ENCODE data around the gene TMEM132E. TPM values are rescaled to one million over a fixed set of nuclear protein-coding genes. Genes with fewer than 3 reads are reported as not detected.

TMEM132E gene
- total and polyA plus RNA-seq, 10 of the 15 experiments (the other 5 are each of a cell fraction or from before 2014, with no cell fraction given) = not detected

DNA sequence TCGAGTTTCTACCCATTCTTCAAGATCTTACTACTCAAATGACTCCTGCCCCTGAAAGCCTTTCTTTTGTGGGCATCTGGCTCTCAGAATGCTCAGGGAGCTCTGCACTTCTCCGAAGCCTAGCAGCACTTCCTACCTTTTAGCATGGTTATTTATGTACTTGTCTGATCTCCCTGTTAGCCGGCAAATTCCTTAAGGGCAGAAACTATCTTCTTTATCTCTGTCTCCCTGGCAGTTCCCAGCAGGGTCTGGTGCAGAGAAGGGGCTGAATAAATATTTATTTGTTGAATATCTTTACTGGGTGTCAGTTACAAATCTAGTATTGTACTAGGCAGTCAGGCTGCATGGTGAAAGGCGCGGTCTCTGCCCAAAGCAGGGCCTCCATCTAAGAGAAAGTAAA is 30.7 kb downstream of the TMEM132E start (continued):
- TF ChIP-seq, protein P1, sequence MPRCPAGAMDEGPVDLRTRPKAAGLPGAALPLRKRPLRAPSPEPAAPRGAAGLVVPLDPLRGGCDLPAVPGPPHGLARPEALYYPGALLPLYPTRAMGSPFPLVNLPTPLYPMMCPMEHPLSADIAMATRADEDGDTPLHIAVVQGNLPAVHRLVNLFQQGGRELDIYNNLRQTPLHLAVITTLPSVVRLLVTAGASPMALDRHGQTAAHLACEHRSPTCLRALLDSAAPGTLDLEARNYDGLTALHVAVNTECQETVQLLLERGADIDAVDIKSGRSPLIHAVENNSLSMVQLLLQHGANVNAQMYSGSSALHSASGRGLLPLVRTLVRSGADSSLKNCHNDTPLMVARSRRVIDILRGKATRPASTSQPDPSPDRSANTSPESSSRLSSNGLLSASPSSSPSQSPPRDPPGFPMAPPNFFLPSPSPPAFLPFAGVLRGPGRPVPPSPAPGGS (IDR thresholded peaks at IDR 0.05; ENCODE audit: borderline replicate concordance, insufficient read depth, low read depth, low read length, poor library complexity, severe bottlenecking) = no peak
- TF ChIP-seq JUND (IDR thresholded peaks at IDR 0.05; ENCODE audit: low read depth, low read length) (no peak), CBX3 (IDR thresholded peaks at IDR 0.05; ENCODE audit: borderline replicate concordance, low read depth) (no peak)

- ChIA-PET SMC1A (ENCODE audit: uncharacterized antibody, unreplicated experiment) (no interaction called here), RAD21 (ENCODE audit: unreplicated experiment) (no interaction called here), POLR2A (no interaction called here), CTCF (interaction anchor here (0.6 kb wide), 1 partner anchor 508 kb away, joined by 3 read pairs; no protein-coding TSS in a partner anchor)
- H2AFZ ChIP-seq (ENCODE audit: control insufficient read depth, low read depth, low read length) = no peak overlapping the region
- BruUV-seq (replicated peaks) = no TSS peak
- H3K79me2 ChIP-seq (ENCODE audit: control insufficient read depth, insufficient read depth, low read length) = no peaks in the 10 kb centered on the region
- H3K4me3 ChIP-seq = no peak overlapping the region
- H4K20me1 ChIP-seq (ENCODE audit: control insufficient read depth, insufficient read depth) = no peaks in the 10 kb centered on the region
- ATAC-seq = no peak
- DNase-seq (ENCODE audit: low read depth, low spot score) = no peak
- no peak overlapping the region for H3K9ac ChIP-seq (ENCODE audit: control insufficient read depth, insufficient read depth, low read length)
- in situ Hi-C loops (cut with MboI) = no loop called here
- no peak overlapping the region for H3K4me2 ChIP-seq (ENCODE audit: control insufficient read depth, insufficient read depth)
- intact Hi-C loops (cut with micrococcal nuclease; ENCODE audit: unreplicated experiment) = no loop called here
- no peaks in the 10 kb centered on the region for H3K4me1 ChIP-seq (ENCODE audit: control insufficient read depth, insufficient read depth, low read length)
- FAIRE-seq = no peak
- H3K9me3 ChIP-seq (replicated peaks; ENCODE audit: control insufficient read depth, insufficient read depth, low read length) = no peaks in the 10 kb centered on the region
- H3K27ac ChIP-seq (ENCODE audit: control insufficient read depth, insufficient read depth) = no peak overlapping the region
- H3K27me3 ChIP-seq (replicated peaks in 1 of 2; ENCODE audit: control insufficient read depth in 2 of 2, insufficient read depth in 2 of 2, low read length in 1 of 2) = peaks cover 0 to 2% of the 10 kb centered on the region in 2 experiments; a peak in 2 of 4 replicates
- 0% methylated on average over 6 of the region's 6 CpGs for WGBS (ENCODE audit: insufficient coverage, insufficient replicate concordance, low lambda C conversion rate, missing lambda C conversion rate)
- no peaks in the 10 kb centered on the region for H3K36me3 ChIP-seq (ENCODE audit: control insufficient read depth in 2 of 2, insufficient read depth in 2 of 2, low read length in 1 of 2)
- TF ChIP-seq, protein P2, sequence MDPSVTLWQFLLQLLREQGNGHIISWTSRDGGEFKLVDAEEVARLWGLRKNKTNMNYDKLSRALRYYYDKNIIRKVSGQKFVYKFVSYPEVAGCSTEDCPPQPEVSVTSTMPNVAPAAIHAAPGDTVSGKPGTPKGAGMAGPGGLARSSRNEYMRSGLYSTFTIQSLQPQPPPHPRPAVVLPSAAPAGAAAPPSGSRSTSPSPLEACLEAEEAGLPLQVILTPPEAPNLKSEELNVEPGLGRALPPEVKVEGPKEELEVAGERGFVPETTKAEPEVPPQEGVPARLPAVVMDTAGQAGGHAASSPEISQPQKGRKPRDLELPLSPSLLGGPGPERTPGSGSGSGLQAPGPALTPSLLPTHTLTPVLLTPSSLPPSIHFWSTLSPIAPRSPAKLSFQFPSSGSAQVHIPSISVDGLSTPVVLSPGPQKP (IDR thresholded peaks at IDR 0.05; ENCODE audit: low read depth, low read length) = no peak
- TF ChIP-seq EP300 (IDR thresholded peaks at IDR 0.05; ENCODE audit: borderline replicate concordance in 1 of 2, control insufficient read depth in 1 of 2, low read depth in 2 of 2, low read length in 2 of 2) = no peak
- TF ChIP-seq FOS (IDR thresholded peaks at IDR 0.05; ENCODE audit: borderline replicate concordance, extremely low read depth, insufficient read length) = no peak
- no peak for TF ChIP-seq SREBF2 (IDR thresholded peaks at IDR 0.05; ENCODE audit: low read length)
- no peak for TF ChIP-seq SIN3A (IDR thresholded peaks at IDR 0.05; ENCODE audit: low read depth, low read length)
- TF ChIP-seq NFYB (IDR thresholded peaks at IDR 0.05; ENCODE audit: insufficient read depth, low read depth, low read length) = no peak
- TF ChIP-seq CBFB (IDR thresholded peaks at IDR 0.05; ENCODE audit: low read depth) = no peak
- no peak for TF ChIP-seq SMC3 (IDR thresholded peaks at IDR 0.05; ENCODE audit: borderline replicate concordance, low read length)
- TF ChIP-seq BCL11A (IDR thresholded peaks at IDR 0.05; ENCODE audit: low read depth, low read length) = no peak
- TF ChIP-seq PAX8 (IDR thresholded peaks at IDR 0.05) = no peak
- no peak for TF ChIP-seq POU2F2 (IDR thresholded peaks at IDR 0.05; ENCODE audit: borderline replicate concordance, low read depth, low read length)
- no peak for TF ChIP-seq BACH1 (IDR thresholded peaks at IDR 0.05; ENCODE audit: borderline replicate concordance)
- TF ChIP-seq, protein P3, sequence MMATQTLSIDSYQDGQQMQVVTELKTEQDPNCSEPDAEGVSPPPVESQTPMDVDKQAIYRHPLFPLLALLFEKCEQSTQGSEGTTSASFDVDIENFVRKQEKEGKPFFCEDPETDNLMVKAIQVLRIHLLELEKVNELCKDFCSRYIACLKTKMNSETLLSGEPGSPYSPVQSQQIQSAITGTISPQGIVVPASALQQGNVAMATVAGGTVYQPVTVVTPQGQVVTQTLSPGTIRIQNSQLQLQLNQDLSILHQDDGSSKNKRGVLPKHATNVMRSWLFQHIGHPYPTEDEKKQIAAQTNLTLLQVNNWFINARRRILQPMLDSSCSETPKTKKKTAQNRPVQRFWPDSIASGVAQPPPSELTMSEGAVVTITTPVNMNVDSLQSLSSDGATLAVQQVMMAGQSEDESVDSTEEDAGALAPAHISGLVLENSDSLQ (IDR thresholded peaks at IDR 0.05) = no peak
- no peak for TF ChIP-seq RFX5 (IDR thresholded peaks at IDR 0.05; ENCODE audit: low read depth, low read length)
- TF ChIP-seq RUNX3 (IDR thresholded peaks at IDR 0.05; ENCODE audit: low read length) = no peak
- no peak for TF ChIP-seq FOXK2 (IDR thresholded peaks at IDR 0.05)
Observed at GRCh38 chr17:34610506-34610905, 31.1 kb downstream of the TMEM132E start.

Data from GM12878 (cell line).